ENCODE measurements around the gene SPRR5.

SPRR5 gene

DNA sequence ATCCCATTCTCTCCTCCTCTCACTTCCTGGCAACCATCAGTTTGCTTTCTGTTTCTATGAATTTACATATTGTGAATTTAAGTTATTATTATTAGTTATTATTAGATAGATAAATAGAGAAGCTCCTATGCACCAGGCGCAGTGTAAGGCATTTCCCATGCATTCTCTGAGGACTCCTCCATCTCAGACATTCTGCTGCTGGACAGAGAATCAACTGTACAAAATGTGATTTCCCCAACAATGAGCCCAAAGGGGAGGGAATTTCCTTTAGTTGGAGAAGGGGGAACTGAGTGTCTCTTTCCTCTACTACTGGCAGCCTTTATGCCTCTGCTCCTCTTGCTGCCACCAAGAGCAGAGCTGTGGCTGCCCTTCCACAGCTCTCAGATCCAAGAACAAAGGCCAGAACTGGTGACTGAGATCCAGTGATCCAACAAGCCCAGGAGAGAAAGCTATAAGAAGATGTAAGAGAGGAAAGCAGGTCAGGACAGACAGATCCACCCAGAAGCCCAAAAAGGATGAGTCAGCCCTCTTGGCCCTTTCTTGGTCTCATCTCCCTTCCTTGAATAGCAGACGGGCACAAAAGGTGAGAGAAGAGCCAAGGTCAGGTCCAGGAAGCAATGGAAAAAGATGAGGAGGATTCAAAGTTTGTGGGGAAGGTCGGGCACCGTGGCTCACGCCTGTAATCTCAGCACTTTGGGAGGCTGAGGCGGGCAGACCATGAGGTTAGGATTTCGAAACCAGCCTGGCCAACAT is 42.1 kb upstream of the SPRR5 start:
- H3K4me3 ChIP-seq (ENCODE audit: low read depth, low read length), result no peak overlapping the region
- no peaks in the 10 kb centered on the region for H3K36me3 ChIP-seq
- no peaks in the 10 kb centered on the region for H3K27me3 ChIP-seq
- H3K4me1 ChIP-seq, result no peaks in the 10 kb centered on the region
- no peak for DNase-seq
- TF ChIP-seq, protein P1, sequence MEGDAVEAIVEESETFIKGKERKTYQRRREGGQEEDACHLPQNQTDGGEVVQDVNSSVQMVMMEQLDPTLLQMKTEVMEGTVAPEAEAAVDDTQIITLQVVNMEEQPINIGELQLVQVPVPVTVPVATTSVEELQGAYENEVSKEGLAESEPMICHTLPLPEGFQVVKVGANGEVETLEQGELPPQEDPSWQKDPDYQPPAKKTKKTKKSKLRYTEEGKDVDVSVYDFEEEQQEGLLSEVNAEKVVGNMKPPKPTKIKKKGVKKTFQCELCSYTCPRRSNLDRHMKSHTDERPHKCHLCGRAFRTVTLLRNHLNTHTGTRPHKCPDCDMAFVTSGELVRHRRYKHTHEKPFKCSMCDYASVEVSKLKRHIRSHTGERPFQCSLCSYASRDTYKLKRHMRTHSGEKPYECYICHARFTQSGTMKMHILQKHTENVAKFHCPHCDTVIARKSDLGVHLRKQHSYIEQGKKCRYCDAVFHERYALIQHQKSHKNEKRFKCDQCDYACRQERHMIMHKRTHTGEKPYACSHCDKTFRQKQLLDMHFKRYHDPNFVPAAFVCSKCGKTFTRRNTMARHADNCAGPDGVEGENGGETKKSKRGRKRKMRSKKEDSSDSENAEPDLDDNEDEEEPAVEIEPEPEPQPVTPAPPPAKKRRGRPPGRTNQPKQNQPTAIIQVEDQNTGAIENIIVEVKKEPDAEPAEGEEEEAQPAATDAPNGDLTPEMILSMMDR (IDR thresholded peaks at IDR 0.05; ENCODE audit: low read depth, low read length), result no peak
- H3K9me3 ChIP-seq, result no peaks in the 10 kb centered on the region

DNA sequence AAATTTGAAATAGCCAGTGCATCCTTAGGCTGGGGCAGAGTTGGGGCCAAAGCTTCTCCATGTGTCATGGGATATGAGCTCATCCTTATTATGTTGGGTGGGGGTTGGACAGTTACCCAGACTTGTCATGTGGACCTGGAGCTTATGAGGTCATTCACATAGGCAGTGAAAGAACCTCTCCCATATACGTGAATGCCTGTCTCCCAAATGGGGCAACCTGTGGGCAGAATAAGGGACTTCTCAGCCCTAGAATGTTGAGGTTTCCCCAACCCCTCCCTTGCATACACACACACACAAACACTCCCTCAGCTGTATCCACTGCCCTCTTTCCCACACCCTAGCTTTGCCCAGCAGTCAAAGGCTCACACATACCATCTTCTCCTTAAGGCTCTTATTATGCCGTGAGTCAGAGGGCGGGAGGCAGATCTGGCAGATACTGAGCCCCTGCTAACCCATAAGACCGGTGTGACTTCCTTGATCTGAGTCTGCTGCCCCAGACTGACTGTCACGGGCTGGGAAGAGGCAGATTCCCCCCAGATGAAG is 40.9 kb upstream of the SPRR5 start:
- TF ChIP-seq, protein P1 (IDR thresholded peaks at IDR 0.05; ENCODE audit: low read depth, low read length), result no peak
- Histone ChIP-seq H3K36me3 (no peaks in the 10 kb centered on the region), H3K4me3 (ENCODE audit: low read depth, low read length) (no peak overlapping the region), H3K9me3 (no peaks in the 10 kb centered on the region), H3K4me1 (no peaks in the 10 kb centered on the region), H3K27me3 (no peaks in the 10 kb centered on the region)
- no peak for DNase-seq

DNA sequence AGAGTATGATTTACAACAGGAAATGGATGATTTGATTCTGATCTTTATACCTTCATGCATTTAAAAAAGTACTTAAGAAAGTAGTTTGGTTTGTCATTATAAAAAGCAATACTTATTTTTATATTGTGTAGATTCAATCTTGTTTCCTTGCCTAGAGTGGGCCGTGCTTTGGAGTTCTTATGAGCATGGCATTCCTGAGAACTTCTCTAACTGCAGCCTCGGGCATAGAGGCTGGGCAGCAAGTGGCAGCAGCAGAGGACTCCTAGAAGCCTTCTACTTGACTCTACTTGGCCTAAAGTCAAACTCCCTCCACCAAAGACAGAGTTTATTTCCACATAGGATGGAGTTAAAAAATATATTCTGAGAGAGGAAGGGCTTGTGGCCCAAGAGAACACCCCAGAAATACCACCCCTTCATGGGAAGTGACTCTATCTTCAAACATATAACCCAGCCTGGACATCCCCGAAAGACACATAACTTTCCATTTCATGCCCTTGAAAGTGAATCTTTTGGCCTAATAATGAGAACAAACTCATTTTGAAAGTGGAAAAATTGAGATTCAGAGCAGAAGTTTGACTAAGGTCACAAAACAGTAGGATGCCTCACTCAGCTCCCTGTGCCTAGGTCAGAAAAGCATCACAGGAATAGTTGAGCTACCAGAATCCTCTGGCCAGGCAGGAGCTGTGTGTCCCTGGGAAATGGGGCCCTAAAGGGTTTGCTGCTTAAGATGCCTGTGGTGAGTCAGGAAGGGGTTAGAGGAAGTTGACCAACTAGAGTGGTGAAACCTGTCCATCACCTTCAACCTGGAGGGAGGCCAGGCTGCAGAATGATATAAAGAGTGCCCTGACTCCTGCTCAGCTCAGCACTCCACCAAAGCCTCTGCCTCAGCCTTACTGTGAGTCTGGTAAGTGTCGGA is 39.1 kb upstream of the SPRR5 start, which contains the start of gene IVL:
Gene IVL (plus strand): TSS at position 861 of the 916 bp plus-strand sequence. CDS start 1,252 bp downstream, outside the sequence.
- Histone ChIP-seq H3K4me3 (ENCODE audit: low read depth, low read length) (no peak within 1 kb of the TSS), H3K9me3 (no peaks in the 10 kb centered on the region), H3K4me1 (no peaks in the 10 kb centered on the region), H3K27me3 (no peaks in the 10 kb centered on the region), H3K36me3 (no peaks in the 10 kb centered on the region)
- DNase-seq, result no peak
- TF ChIP-seq, protein P1 (IDR thresholded peaks at IDR 0.05; ENCODE audit: low read depth, low read length), result no peak

DNA sequence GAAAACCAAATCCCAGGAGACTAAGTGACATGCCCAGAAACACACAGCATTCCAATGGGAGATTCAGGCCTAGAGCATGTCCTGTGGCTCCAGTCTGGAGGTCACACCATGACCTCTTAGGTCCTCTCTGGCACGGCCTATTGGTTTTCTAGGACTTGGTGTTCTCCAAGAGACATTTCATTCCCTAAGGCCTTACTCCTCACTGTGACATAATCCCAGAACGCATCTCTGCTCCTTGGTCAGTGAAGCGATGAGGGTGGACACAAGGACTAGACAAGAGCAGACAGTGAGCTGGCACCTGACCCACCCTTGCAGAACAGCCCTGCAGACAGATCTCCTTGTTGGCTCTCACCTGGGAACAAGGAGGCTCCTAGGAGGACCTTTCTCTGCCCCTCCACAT is 37.8 kb upstream of the SPRR5 start:
- Histone ChIP-seq H3K4me3 (ENCODE audit: low read depth, low read length) (no peak overlapping the region), H3K4me1 (no peaks in the 10 kb centered on the region), H3K36me3 (no peaks in the 10 kb centered on the region), H3K9me3 (no peaks in the 10 kb centered on the region), H3K27me3 (no peaks in the 10 kb centered on the region; the same call in 1 of the 2 replicates)
- TF ChIP-seq, protein P1 (IDR thresholded peaks at IDR 0.05; ENCODE audit: low read depth, low read length), result no peak
- DNase-seq, result no peak

DNA sequence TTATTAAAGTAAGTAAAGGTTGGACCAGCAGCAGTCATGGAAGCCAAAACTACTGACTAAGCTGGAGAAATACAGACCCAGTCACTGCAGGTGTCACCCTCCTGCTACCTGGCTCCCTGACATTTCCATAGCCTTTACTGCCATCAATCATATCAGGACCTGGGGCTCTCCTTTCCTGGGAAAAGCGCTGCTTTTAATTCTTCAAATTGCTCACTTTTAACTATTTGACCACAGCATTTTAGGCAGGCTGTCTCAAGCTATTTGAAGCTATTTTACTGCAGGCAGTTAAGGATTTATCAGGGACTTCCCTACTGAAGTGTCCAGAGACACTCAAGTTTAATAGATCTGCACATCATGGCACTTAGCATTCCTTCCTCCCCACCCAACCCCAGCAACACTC is 34.5 kb upstream of the SPRR5 start:
- Histone ChIP-seq H3K9me3 (no peaks in the 10 kb centered on the region), H3K4me3 (ENCODE audit: low read depth, low read length) (no peak overlapping the region), H3K4me1 (no peaks in the 10 kb centered on the region), H3K36me3 (no peaks in the 10 kb centered on the region), H3K27me3 (no peaks in the 10 kb centered on the region; the same call in none of the 2 replicates)
- TF ChIP-seq, protein P1 (IDR thresholded peaks at IDR 0.05; ENCODE audit: low read depth, low read length), result no peak
- DNase-seq, result no peak

Data from BE2C (cell line).